K562 (cell line): ENCODE results near the gene VPS13D. TPM values are rescaled to one million over a fixed set of nuclear protein-coding genes. Genes with fewer than 3 reads are reported as not detected.

Source experiments
- ATAC-seq: fragments of 200-7000 bp; cut with Tn5 transposase; 3 replicates; pipeline ENCODE4 v1.9.1; 2020; ENCODE audit warnings: moderate library complexity
- BruUV-seq: library from RNA; stranded (reverse); fragments of 400-500 nt; replicated peaks from 2 replicates; lab custom pipeline; 2021; lab: Mats Ljungman, UMichigan
- CTCF ChIA-PET: fragments of 300-600 bp; formaldehyde crosslinking; extraction: SDS; loops from one replicate; lab custom pipeline; 2021; ENCODE audit warnings: low intra/inter-chr PET ratio; lab: Yijun Ruan, JAX
- POLR2A ChIA-PET: fragments of 300-600, 350-650 bp; sonication (Branson Sonifier 250); formaldehyde crosslinking; extraction: SDS; loops from one replicate; lab custom pipeline; 2021; ENCODE audit warnings: antibody characterized with exemption, inconsistent platforms; lab: Yijun Ruan, JAX
- DNase-seq, 4 experiments: peaks; one replicate each; pipeline versions ENCODE4 v3.0.0 to v3.0.0-alpha.2; 2011 to 2018; ENCODE audit warnings: low spot score in 3 of 4, mixed read lengths in 3 of 4; ENCODE audit errors: extremely low read depth in 1 of 4
- FAIRE-seq: peaks from 2 replicates; lab custom pipeline; 2011; peaks lifted over from hg19 to GRCh38; lab: Jason Lieb, UNC
- H2AFZ ChIP-seq: 2 replicates; pipeline ENCODE4 v1.6.0; 2011; ENCODE audit warnings: low read depth, low read length, control low read depth, inconsistent platforms
- H3K27ac ChIP-seq: fragments of 200-600 bp; 3 replicates; pipeline ENCODE4 v1.8.0; 2011; ENCODE audit warnings: low read depth, mild to moderate bottlenecking, control low read depth, inconsistent platforms, low read length, moderate library complexity, mixed read lengths; ENCODE audit errors: extremely low read depth
- H3K27me3 ChIP-seq, 2 experiments: fragments of 300-600 bp in 1 of 2; 2 replicates in 1 of 2; 3 replicates in 1 of 2; pipeline versions ENCODE4 v1.6.0 to v1.8.0; 2011; ENCODE audit warnings: inconsistent platforms in 2 of 2, low read length in 2 of 2, mild to moderate bottlenecking in 1 of 2, mixed read lengths in 1 of 2, moderate library complexity in 1 of 2; ENCODE audit not compliant: control insufficient read depth in 2 of 2, insufficient read depth in 2 of 2
- H3K36me3 ChIP-seq: fragments of 300-600 bp; 3 replicates; pipeline ENCODE4 v1.8.0; 2011; ENCODE audit warnings: mild to moderate bottlenecking, low read length, inconsistent platforms; ENCODE audit not compliant: control insufficient read depth, insufficient read depth
- H3K4me1 ChIP-seq, 2 experiments: fragments of 200-600 bp in 1 of 2; replicated peaks in 1 of 2; 2 replicates in 1 of 2; 3 replicates in 1 of 2; pipeline versions ENCODE4 v1.5.1 to v1.8.0; 2011; ENCODE audit warnings: inconsistent platforms in 2 of 2, low read length in 2 of 2, mild to moderate bottlenecking in 1 of 2, mixed read lengths in 1 of 2, moderate library complexity in 1 of 2; ENCODE audit not compliant: control insufficient read depth in 2 of 2, insufficient read depth in 2 of 2
- H3K4me2 ChIP-seq: 2 replicates; pipeline ENCODE4 v1.6.1; 2011; ENCODE audit warnings: low read length, control low read depth, inconsistent platforms, mixed read lengths; ENCODE audit not compliant: insufficient read depth
- H3K4me3 ChIP-seq: fragments of 200-600 bp; sonication (generic), shearing (Covaris generic); 2 replicates; pipeline ENCODE4 v1.5.1; 2016; ENCODE audit warnings: control low read depth, inconsistent platforms
- H3K79me2 ChIP-seq: fragments of 200-600 bp; 3 replicates; pipeline ENCODE4 v1.8.0; 2011; ENCODE audit warnings: low read length, inconsistent platforms; ENCODE audit not compliant: control insufficient read depth, insufficient read depth
- H3K9ac ChIP-seq, 2 experiments: 2 replicates each; pipeline versions ENCODE4 v1.6.0 to v1.6.1; 2011; ENCODE audit warnings: low read depth in 2 of 2, low read length in 2 of 2, control low read depth in 1 of 2, inconsistent platforms in 1 of 2, mild to moderate bottlenecking in 1 of 2, mixed read lengths in 1 of 2; ENCODE audit not compliant: insufficient read depth in 1 of 2
- H3K9me1 ChIP-seq: one replicate; pipeline ENCODE4 v1.6.0; 2011; ENCODE audit warnings: inconsistent platforms, mild to moderate bottlenecking, low read length, moderate library complexity; ENCODE audit not compliant: control insufficient read depth, insufficient read depth
- H3K9me3 ChIP-seq: replicated peaks from 2 replicates; pipeline ENCODE4 v1.5.1; 2011; ENCODE audit warnings: low read depth, low read length, inconsistent platforms; ENCODE audit not compliant: control insufficient read depth, insufficient read depth
- H4K20me1 ChIP-seq: replicated peaks from 2 replicates; pipeline ENCODE4 v1.6.1; 2011; ENCODE audit warnings: low read length, inconsistent platforms, mixed read lengths; ENCODE audit not compliant: control insufficient read depth, insufficient read depth
- PPARD ChIP-seq: fragments of 250-450 bp; sonication (Bioruptor Pico); IDR thresholded peaks from 2 replicates; pipeline ENCODE4 v1.8.0; 2022; ENCODE audit warnings: inconsistent platforms, mild to moderate bottlenecking, moderate library complexity
- SAP30 ChIP-seq: fragments of 200-600 bp; sonication (generic); IDR thresholded peaks from 2 replicates; pipeline ENCODE4 v1.6.1; 2012; ENCODE audit warnings: borderline replicate concordance, low read depth, mild to moderate bottlenecking, moderate library complexity, low read length, control low read depth, inconsistent platforms; ENCODE audit not compliant: insufficient read depth, poor library complexity, severe bottlenecking
- WHSC1 ChIP-seq: IDR thresholded peaks from one replicate; pipeline ENCODE4 v1.6.1; 2012; ENCODE audit warnings: low read length, control low read depth, inconsistent platforms
- ZNF253 ChIP-seq: fragments of 250-450 bp; sonication (Bioruptor Pico); conservative IDR thresholded peaks from 2 replicates; pipeline ENCODE4 v1.6.1; 2021; ENCODE audit warnings: mild to moderate bottlenecking
- WGBS: fragments of 100-300 bp; shearing (Covaris generic); methylation state at CpG from one replicate; pipeline ENCODE4 v1.1.6; 2016; ENCODE audit warnings: low coverage, mixed read lengths; ENCODE audit not compliant: insufficient coverage; ENCODE audit errors: missing lambda C conversion rate; 5-methylcytosine and 5-hydroxymethylcytosine counted together
- in situ Hi-C: fragments of 300-500 bp; cut with MboI; formaldehyde crosslinking; loops from 4 replicates; pipeline ENCODE4 v1.15.0; 2018; ENCODE audit warnings: inconsistent platforms, mixed read lengths
- intact Hi-C: fragments of 100-400 bp; cut with micrococcal nuclease; formaldehyde crosslinking; loops from 2 replicates; pipeline ENCODE4 v1.14.2; 2022
- polyA plus RNA-seq, 8 experiments: library from polyadenylated mRNA; depleted of rRNA in 4 of 8; stranded (reverse) in 5 of 8; unstranded in 3 of 8; fragments of >200 nt; fragmentation: Nextera tagmentation in 2 of 8; fragmentation: Illumina TruSeq in 1 of 8; extraction: Ambion mirVana in 2 of 8; extraction: Trizol in 1 of 8; gene quantifications; 2 replicates each; pipeline versions ENCODE4 v1.2.1 to v1.2.3, GENCODE V29; 2011 to 2014; ENCODE audit warnings: inconsistent platforms in 1 of 8, missing spikeins in 1 of 8
- total RNA-seq, 7 experiments: library from RNA; depleted of rRNA in 6 of 7; stranded (reverse); fragments of >200 nt in 6 of 7; fragmentation: Illumina TruSeq in 2 of 7; extraction: Trizol in 2 of 7; gene quantifications; 2 replicates each; pipeline versions ENCODE4 v1.2.1 to v1.2.3, GENCODE V29; 2011 to 2021; ENCODE audit warnings: low replicate concordance in 1 of 7

The VPS13D gene
- total and polyA plus RNA-seq, 9 of the 15 experiments (the other 6 are each of a cell fraction or from before 2014, with no cell fraction given), result 6.1 to 51.5 (median 38.5) TPM

DNA sequence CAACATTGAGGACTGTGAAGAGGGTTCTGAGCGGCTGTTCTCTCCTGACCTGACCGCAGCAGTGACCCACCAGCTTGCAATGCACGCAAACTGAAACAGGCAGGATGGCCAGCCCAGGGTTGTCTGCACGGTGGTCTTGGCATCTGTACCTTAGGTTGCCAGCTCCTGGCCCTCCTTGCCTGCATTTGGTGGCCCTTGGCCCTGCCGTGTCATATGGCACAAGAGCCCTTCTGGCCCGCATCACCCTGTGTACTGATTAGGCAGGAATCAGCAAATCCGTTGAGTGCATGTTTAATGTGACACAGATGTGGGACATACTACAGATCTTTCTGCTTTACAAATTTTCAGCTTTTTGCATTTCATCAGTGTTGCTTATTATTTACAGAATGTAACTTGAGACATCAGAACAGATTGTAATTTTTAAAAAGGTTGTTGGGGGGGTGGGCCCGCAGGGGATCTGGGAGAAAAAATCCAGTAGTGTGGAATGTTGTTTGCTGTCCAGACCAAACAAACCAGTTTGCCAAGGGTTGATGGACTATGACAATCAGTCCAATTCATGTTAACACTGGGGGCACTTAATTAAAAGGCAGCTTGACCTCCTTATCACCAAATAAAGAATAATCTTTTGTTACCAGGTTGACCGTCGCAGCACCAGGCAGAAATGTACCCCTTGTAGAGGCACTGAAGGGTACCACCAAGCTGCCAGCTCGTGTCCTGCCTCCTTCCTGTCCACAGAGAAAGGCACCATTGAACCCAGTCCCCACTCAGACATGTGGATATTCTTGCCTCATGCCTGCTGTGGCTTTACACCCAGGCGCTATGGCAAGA, 255.6 kb downstream of the VPS13D start:
- intact Hi-C loops, result no loop called here
- Histone ChIP-seq H3K9me1 (no peaks in the 10 kb centered on the region), H3K4me2 (no peak overlapping the region), H3K79me2 (no peaks in the 10 kb centered on the region), H3K4me3 (no peak overlapping the region), H3K27me3 (no peaks in the 10 kb centered on the region), H3K27ac (no peak overlapping the region), H3K9ac (peak overlapping the region in 1 of 2 experiments; percentile 53; a peak in 1 of 4 replicates), H2AFZ (no peak overlapping the region), H3K36me3 (peaks cover 35% of the 10 kb centered on the region), H4K20me1 (no peaks in the 10 kb centered on the region), H3K4me1 (peaks cover 21 to 22% of the 10 kb centered on the region in 2 experiments; a peak in 4 of 5 replicates), H3K9me3 (no peaks in the 10 kb centered on the region)
- TF ChIP-seq SAP30 (no peak), WHSC1 (peak; percentile 87)
- no TSS peak for BruUV-seq
- ChIA-PET CTCF (no interaction called here), POLR2A (interaction anchor here (1.0 to 1.6 kb wide), 3 partner anchors 9 to 44 kb away, joined by 3 read pairs; no protein-coding TSS in a partner anchor)
- 93% methylated on average over 12 of the region's 12 CpGs for WGBS
- no peak for ATAC-seq
- in situ Hi-C loops, result no loop called here
- DNase-seq, result no peak
- FAIRE-seq, result no peak

DNA sequence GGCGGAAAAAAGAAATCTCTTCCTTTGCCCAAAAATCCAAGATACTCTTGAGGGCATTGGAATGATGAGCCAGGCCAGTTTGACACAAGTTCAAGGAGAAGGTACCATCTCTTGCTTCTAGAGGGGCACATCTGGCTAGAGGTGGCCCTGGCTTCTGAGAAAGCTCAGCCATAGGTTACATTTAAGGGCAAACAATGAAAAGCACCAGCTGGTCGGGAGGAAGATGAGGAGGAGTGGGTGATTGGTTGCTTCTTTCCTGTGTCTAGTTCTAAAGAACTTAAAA, 256.2 kb downstream of the VPS13D start:
- ATAC-seq, result no peak

More for the DNA sequence above, 256.2 kb downstream of the VPS13D start:
- Histone ChIP-seq H3K9me1 (no peaks in the 10 kb centered on the region), H3K79me2 (no peaks in the 10 kb centered on the region), H3K9ac (no peak overlapping the region), H3K9me3 (no peaks in the 10 kb centered on the region), H3K4me2 (no peak overlapping the region), H2AFZ (no peak overlapping the region), H3K4me1 (peaks cover 15 to 19% of the 10 kb centered on the region in 2 experiments; a peak in 4 of 5 replicates), H3K27me3 (no peaks in the 10 kb centered on the region), H3K27ac (no peak overlapping the region), H4K20me1 (no peaks in the 10 kb centered on the region), H3K4me3 (no peak overlapping the region), H3K36me3 (peaks cover 33% of the 10 kb centered on the region)
- in situ Hi-C loops (no loop called here), intact Hi-C loops (no loop called here)
- FAIRE-seq, result no peak
- TF ChIP-seq PPARD (no peak), ZNF253 (CRISPR knock-in tag) (no peak)
- WGBS, result 77% methylated on average over 2 of the region's 2 CpGs
- CTCF ChIA-PET, result no interaction called here
- POLR2A ChIA-PET, result interaction anchor here (1.0 to 1.6 kb wide), 2 partner anchors 8 to 43 kb away, joined by 3 read pairs; no protein-coding TSS in a partner anchor
- DNase-seq, result no peak
- no TSS peak for BruUV-seq
